Fibroblast of skin of scalp (primary cell): ENCODE measurements around the gene KCNIP4.
A peak's percentile ranks its signal among the peaks of the same experiment; 100 is the strongest.

Source experiments
- DNase-seq: peaks from one replicate; pipeline ENCODE4 v3.0.0-alpha.2; 2013

KCNIP4 gene

GRCh38 chr4:21167711-21168110 lies 780.9 kb downstream of the KCNIP4 start:
- DNase-seq = no peak

- DNase-seq = no peak
Measured at GRCh38 chr4:21155367-21155766, 793.2 kb downstream of the KCNIP4 start.

DNA sequence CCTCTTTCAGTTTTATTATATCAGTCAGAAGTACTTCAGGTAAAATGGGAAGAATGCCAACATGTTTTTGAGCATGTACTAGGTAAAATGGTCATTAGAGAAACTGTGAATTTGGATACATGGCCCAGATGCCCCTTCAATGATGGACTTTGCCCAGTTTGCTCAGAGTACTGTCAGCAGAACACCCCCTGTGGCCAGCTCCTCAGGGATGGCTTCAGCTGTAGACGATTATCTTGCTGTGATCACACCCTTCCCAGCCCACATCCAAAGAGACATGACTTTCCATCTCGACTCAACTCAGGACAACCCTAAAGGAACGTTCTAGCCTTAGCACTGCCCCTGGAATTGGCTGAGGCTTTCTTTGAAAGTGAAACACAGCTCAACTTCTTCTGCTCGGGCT lies 809.2 kb downstream of the KCNIP4 start:
- DNase-seq = no peak

GRCh38 chr4:21136051-21136630 lies 812.4 kb downstream of the KCNIP4 start:
- no peak for DNase-seq

DNA sequence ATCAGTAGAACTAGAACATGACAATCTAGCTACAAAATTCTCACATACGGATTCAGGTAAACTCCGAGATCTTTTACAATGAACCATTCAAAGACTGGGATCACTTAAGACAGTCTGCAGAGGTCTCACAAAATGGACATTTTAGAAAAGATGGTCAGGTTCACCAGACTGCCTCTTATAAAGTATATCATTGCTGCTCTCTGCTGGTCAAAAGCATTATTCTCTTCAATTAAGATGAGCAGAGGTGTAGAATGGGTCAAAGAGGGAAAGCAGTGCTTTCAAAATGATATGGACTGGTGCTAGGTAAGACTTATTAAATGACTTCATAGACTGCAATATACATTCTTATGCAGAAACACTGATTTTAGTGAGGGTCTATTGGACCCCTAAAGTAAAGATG lies 813.6 kb downstream of the KCNIP4 start:
- no peak for DNase-seq

GRCh38 chr4:21130606-21131005 lies 818.0 kb downstream of the KCNIP4 start:
- DNase-seq = no peak

DNA sequence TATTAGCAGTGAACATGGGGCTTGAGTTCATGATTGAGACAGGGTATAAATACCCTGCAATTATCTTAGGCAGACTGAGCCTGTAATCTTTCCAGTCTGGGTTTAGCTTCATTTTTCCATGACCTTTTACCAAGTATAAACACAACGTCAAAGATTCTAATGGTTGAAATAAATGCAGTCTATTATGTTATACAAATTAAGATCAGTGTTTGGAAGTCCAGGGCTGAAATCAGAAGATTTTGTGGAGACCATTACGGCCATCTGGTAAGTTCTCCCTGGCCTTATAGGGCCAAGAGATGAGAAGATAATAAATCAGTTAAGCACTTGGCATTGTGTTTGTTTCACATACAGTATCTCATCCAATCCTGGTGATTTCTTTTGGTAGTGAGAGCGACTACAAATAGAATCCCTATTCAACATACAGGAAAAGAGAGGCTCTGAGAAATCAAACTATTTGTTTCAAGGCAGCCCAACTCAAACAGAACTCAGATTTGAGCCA lies 822.5 kb downstream of the KCNIP4 start:
- no peak for DNase-seq

- DNase-seq = no peak
Measured at GRCh38 chr4:21118301-21118700, 830.3 kb downstream of the KCNIP4 start.

- DNase-seq = no peak
Measured at GRCh38 chr4:21117541-21118180, 830.9 kb downstream of the KCNIP4 start.

GRCh38 chr4:21113496-21114223 lies 834.9 kb downstream of the KCNIP4 start:
- peak; percentile 1 for DNase-seq

DNA sequence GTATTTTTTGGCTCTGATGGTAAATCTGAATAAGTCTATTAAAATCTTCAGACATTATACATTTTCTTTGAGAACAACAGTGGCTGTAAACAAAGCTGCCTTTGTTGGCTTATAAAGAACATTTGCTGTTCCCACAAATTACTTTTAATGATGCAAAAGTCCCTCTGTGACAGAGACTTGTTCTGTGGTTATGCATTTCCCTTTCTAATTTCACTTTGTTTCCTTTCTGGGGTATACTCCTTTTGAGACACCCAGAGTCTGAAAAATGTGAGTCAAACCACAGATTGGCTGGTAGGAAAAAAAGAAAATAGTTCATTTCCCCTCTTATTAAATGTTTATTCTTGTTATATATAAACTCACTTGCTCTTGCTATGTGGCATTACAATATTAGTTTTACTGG lies 845.9 kb downstream of the KCNIP4 start:
- DNase-seq = no peak

DNA sequence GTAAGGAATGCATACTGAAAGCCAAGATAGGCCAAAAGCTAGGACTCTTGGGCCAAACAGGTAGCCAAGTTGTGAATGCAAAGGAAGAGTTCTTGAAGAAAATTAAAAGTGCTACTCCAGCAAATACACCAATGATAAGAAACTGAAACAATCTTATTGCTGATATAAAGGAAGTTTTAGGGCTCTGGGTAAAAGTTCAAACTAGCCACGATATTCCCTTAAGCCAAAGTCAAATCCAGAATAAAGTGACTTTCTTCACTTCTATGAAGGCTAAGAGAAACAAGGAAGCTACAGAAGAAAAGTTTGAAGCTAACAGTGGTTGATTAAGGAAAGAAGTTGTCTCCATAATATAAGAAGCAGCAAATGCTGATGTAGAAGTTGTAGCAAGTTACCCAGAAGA lies 850.7 kb downstream of the KCNIP4 start:
- no peak for DNase-seq

- no peak for DNase-seq
Measured at GRCh38 chr4:21097026-21097425, 851.5 kb downstream of the KCNIP4 start.

DNA sequence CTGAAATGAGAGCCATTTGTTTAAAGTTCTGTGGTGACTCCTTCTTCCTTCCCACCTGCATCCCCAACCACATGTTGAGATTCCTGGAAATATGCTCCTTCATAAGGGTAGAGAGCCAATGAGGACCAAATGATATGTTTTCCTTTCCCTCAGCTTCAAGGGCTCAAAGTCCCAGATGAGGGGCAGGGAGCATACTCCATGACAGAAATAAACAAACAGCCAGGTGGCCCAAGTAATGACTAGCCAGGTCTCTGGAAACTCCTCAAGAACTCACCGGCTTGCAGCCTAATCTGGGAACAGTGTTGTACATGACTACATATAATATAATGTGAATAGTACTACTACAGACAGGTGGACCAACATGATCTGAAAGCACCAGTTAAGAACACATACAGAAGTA lies 856.0 kb downstream of the KCNIP4 start:
- DNase-seq = no peak

DNA sequence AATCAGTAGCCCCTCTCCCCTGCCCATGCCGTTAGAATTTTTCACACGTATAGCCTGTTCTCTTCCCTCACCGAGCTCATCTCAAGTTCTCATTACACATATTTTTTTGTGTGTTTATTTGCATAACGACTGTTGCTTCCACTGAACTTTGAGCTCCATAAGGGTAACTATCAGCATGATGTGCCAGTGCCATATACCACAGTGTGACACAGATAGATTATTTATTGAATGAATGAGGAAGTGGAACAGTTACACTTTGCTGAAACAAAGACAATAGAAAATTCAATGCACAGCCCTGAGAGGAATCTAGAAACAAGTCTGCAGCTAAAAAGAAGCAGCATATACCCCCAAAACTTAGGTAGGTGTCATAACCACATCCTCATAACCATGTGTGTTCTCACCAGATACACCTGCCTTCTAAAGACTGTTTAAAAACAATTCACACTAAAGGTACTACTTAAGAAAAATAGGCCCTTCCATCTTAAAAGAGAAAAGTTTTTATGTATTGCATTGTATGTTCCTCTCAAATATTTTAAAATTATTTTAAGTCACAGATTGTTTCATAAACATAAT lies 858.4 kb downstream of the KCNIP4 start:
- no peak for DNase-seq

GRCh38 chr4:21083413-21083812 lies 865.2 kb downstream of the KCNIP4 start:
- no peak for DNase-seq

GRCh38 chr4:21077967-21078366 lies 870.6 kb downstream of the KCNIP4 start:
- DNase-seq = no peak

- no peak for DNase-seq
Measured at GRCh38 chr4:21067351-21067750, 881.2 kb downstream of the KCNIP4 start.

DNA sequence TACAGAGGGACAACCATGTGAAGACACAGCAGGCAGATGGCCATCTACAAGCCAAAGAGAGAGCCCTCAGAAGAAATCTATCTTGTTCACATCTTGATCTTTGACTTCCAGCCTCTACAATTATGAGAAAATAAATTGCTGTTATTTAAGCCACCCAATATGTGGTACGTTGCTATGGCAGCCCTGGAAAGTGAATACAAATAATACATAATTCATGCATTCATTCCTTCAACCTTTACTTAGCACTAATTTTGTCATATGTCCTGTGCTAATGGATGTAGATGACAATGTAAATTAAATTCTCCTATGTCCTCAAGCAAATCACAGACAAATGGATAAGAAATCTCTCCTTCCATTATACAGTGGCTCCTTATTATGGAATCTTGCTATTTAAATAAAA lies 886.7 kb downstream of the KCNIP4 start:
- DNase-seq = no peak

- DNase-seq = no peak
Measured at GRCh38 chr4:21046141-21046540, 902.4 kb downstream of the KCNIP4 start.

- DNase-seq = no peak
Measured at GRCh38 chr4:21045119-21045518, 903.5 kb downstream of the KCNIP4 start.

DNA sequence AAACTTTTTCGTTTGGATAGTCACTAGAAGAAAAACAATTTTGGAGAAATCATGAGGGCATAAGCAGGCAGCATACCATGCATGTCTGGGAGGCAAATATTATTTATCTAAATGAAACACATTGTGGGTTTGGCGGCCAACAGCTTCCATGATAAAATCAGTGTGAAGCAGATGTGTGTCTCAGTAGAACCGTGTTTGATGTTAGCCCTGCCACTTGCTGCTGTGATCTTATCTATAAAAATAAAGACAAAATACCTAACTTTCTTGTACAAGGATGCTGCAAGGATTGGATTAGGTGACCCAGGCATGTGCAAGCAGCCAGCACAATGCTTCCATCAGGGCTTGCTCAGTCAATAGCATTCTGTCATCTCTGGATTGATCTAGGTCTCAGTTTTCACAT lies 906.9 kb downstream of the KCNIP4 start:
- no peak for DNase-seq

GRCh38 chr4:21034728-21035127 lies 913.8 kb downstream of the KCNIP4 start:
- DNase-seq = no peak
